ENCODE data around the gene UQCRC2.

DNA sequence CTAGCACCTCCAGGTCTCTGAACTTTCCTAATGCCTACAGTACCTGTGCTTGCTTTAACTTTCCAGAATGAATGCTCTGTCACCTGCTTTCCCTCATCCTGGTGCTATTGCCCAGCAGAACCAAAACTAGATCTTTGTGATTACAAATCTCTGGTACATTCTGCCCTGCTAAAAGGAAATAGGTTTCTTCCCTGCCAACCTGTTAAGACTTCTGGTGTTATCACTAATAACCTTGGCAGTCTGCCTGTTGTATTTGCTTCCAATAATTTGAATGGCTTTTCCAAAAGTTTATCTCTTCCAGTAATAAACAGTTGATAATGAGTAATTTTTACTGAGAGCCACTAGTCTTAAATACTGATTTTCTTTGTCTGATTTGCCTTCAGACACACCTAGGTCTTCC, 32.4 kb downstream of the UQCRC2 start:
- TF ChIP-seq EZH2 (IDR thresholded peaks at IDR 0.05; ENCODE audit: low read length, missing control alignments) (no peak), CTCF (conservative IDR thresholded peaks at IDR 0.05 in 1 of 2, IDR thresholded peaks at IDR 0.05 in 1 of 2; ENCODE audit: low read depth in 1 of 2, low read length in 2 of 2) (no peak)
